IMR-90 (cell line): ENCODE measurements around the gene BRSK1.

ENCODE experiments used
- BHLHE40 ChIP-seq: fragments of 150-350 bp; IDR thresholded peaks from 2 replicates; pipeline ENCODE4 v1.6.1; 2016; ENCODE audit warnings: mild to moderate bottlenecking, low read depth, low read length
- CHD1 ChIP-seq: IDR thresholded peaks from 2 replicates; pipeline ENCODE4 v1.6.1; 2012; ENCODE audit warnings: low read depth, low read length, improper control_type of control experiment
- MAFK ChIP-seq: IDR thresholded peaks from 2 replicates; pipeline ENCODE4 v1.6.1; 2012; ENCODE audit warnings: low read depth, low read length, improper control_type of control experiment
- MXI1 ChIP-seq: IDR thresholded peaks from 2 replicates; pipeline ENCODE4 v1.6.1; 2012; ENCODE audit warnings: low read depth, mild to moderate bottlenecking, low read length, moderate library complexity, borderline replicate concordance
- NFE2L2 ChIP-seq: fragments of 150-350 bp; IDR thresholded peaks from 2 replicates; pipeline ENCODE4 v1.6.1; 2016; ENCODE audit warnings: low read depth, mild to moderate bottlenecking, low read length
- POLR2A ChIP-seq: IDR thresholded peaks from 2 replicates; pipeline ENCODE4 v1.6.1; 2012; ENCODE audit warnings: mild to moderate bottlenecking, low read depth, low read length
- RCOR1 ChIP-seq: IDR thresholded peaks from 2 replicates; pipeline ENCODE4 v1.6.1; 2012; ENCODE audit warnings: mild to moderate bottlenecking, low read length, improper control_type of control experiment; ENCODE audit not compliant: insufficient replicate concordance
- TF ChIP-seq, protein P1 (sequence below): conservative IDR thresholded peaks from 2 replicates; pipeline ENCODE4 v1.5.1; 2012; ENCODE audit warnings: mild to moderate bottlenecking, low read depth, low read length, improper control_type of control experiment

DNA sequence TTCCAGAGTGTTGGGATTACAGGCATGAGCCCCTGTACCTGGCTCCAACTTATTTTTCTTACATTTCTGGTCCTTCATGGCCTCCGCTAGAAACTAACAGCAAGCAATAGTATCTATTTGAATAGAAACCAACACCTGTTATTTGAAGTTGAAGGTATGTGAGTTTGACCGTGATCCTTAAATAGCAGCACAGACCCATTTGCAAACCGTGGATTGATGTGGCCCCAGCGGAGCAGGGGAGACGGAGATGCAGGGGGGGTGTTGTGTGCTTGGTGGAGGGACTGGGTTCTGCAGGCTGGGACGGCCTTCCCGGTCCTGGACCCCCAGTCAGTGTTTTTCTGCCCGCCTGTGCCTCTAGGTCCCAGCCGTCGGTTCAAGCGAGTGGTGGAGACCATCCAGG lies 24.5 kb downstream of the BRSK1 start:
- TF ChIP-seq, protein P1, sequence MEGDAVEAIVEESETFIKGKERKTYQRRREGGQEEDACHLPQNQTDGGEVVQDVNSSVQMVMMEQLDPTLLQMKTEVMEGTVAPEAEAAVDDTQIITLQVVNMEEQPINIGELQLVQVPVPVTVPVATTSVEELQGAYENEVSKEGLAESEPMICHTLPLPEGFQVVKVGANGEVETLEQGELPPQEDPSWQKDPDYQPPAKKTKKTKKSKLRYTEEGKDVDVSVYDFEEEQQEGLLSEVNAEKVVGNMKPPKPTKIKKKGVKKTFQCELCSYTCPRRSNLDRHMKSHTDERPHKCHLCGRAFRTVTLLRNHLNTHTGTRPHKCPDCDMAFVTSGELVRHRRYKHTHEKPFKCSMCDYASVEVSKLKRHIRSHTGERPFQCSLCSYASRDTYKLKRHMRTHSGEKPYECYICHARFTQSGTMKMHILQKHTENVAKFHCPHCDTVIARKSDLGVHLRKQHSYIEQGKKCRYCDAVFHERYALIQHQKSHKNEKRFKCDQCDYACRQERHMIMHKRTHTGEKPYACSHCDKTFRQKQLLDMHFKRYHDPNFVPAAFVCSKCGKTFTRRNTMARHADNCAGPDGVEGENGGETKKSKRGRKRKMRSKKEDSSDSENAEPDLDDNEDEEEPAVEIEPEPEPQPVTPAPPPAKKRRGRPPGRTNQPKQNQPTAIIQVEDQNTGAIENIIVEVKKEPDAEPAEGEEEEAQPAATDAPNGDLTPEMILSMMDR, result no peak
- no peak for TF ChIP-seq POLR2A
- no peak for TF ChIP-seq CHD1
- no peak for TF ChIP-seq BHLHE40
- TF ChIP-seq MXI1, result no peak
- no peak for TF ChIP-seq NFE2L2
- TF ChIP-seq RCOR1, result no peak
- TF ChIP-seq MAFK, result no peak
